GM21529 (cell line): ENCODE results near the gene SERHL2.
"Not testable (repeated sequence)": the region's sequence is repeated elsewhere in the genome, so short reads cannot be mapped to it uniquely, and the experiment has no call there.

ENCODE experiments used
- ATAC-seq: cut with Tn5 transposase; IDR thresholded peaks from one replicate; pipeline ENCODE4 v1.9.1; 2021; ENCODE audit not compliant: unreplicated experiment

The SERHL2 gene, protein sequence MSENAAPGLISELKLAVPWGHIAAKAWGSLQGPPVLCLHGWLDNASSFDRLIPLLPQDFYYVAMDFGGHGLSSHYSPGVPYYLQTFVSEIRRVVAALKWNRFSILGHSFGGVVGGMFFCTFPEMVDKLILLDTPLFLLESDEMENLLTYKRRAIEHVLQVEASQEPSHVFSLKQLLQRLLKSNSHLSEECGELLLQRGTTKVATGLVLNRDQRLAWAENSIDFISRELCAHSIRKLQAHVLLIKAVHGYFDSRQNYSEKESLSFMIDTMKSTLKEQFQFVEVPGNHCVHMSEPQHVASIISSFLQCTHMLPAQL

DNA sequence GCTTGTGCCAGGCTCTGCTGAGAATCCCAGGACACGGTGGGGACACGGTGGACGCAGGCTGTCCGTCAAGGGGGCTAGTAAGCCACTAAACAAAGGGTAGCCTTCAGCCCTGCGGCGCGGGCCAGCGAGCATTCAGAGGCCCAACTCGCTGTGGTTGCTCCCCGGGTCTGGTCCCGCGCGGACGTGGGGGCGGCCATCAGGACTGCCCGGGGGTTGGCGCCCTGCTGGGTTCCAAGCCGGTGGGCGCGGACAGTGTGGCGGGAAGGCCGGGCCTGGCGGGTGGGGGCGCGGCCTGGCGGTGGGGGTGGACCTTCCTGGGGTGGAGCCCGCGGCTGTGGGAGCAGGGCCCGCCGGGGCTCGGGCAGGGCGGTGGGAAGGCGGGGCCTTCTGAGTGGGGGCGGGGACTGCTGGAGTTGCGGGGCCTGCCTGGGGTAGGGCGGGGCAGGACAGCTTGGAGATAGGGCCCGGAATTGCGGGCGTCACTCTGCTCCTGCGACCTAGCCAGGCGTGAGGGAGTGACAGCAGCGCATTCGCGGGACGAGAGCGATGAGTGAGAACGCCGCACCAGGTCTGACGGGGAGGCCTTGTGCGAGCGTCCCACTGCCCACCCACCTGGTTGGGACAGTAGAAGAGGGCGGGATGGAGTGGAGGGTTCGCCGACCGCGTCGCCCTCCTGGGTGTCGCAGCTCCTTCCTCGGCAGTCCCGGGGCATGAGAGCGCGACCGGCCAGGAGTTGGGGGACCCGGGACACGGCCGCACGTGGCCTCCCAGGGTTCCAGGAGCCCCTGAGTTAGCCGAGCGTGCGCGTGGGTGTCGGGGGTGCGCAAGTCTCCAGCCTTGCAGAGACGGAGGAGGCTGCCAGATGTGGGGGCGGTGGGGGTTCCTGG lies at the start of gene SERHL2:
SERHL2 (plus strand) TSS at position 482 of the 887 bp plus-strand sequence; CDS start at position 547, 65 bp downstream.
- peak; percentile 71 for ATAC-seq

DNA sequence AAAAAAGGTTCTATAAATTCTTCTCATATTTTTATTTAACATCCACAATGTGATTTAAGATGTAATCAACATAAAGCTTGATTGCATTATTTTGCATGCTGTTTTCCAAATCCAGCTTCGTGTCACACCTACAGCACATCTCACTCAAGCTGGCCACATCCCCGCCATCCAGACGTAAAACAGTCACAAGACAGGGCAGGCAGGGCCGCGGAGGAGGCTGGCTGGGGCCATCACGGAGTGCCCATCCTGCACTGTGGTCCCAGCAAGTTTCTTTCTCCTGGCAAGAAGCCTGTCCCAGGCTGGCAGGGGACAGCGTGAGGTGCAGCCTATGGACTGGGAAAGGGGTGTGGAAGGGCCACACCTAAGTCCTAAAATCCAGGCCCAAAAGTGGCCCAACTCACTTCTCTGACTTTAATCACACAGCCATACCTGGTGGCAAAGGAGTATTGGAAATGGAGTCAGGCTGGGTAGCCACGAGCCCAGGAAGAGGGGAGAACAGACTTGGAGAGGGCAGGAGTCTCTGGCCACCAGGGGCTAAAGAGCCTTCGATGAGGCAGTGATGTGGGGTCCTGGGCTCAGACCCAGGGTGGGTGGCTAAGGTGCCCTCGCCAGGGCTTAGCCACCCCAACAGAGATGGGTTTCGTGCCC lies 45.3 kb upstream of the SERHL2 start:
- ATAC-seq = not testable (repeated sequence)

DNA sequence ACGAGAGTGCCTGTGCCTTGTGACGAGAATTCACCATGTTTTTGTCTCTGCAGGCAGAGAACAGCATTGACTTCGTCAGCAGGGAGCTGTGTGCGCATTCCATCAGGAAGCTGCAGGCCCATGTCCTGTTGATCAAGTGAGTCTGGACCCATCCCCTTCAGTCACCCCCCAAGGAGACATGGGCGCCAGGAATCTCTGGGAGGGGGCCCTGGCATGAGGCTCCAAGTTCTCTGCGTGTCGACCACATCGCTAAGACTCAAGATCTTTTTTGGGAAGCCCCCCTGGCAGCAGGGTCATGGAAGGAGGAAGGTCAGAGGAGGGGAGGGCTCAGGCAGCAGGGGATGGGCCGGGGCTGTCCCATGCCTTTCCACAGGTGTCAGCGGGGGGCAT lies 44.8 kb upstream of the SERHL2 start:
- ATAC-seq = not testable (repeated sequence)

DNA sequence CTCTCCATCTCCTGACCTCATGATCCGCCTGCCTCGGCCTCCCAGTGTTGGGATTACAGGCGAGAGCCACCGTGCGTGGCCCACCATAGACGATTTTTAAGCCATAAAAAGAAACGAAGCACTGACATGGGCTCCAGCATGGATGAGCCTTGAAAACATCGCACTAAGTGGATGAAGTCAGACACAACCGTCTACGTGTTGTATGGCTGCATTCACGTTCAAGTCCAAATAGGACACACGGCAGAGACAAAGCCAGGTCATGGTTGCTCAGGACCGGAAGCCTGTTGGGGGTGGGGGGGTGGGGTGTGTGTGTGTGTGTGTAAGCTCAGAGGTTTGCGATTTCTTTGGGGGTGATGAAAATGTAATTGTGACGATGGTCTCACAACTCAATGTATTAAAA lies 44.2 kb upstream of the SERHL2 start:
- ATAC-seq = no peak

DNA sequence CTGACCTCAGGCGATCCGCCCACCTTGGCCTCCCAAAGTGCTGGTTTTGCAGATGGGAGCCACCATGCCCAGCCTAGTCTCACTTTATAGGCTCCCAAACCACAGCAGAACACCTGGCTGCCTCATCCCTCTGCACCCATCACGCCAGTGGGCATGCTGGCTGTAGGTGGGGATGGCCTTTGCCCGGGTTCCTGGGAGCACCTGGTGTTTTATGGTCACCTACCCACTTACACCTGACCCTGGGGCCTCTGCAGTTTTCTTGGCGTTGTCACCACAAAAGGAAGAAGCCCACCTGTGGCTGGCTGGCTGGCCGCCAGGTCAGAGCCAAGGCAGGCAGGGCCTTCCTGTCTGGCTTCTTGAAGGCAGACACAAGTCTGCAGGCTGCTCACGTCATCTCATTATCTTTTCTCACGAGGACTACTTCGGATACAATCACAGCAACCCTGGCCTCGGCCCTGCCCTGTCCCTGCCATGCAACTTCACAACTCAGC lies 42.3 kb upstream of the SERHL2 start:
- ATAC-seq = no peak

DNA sequence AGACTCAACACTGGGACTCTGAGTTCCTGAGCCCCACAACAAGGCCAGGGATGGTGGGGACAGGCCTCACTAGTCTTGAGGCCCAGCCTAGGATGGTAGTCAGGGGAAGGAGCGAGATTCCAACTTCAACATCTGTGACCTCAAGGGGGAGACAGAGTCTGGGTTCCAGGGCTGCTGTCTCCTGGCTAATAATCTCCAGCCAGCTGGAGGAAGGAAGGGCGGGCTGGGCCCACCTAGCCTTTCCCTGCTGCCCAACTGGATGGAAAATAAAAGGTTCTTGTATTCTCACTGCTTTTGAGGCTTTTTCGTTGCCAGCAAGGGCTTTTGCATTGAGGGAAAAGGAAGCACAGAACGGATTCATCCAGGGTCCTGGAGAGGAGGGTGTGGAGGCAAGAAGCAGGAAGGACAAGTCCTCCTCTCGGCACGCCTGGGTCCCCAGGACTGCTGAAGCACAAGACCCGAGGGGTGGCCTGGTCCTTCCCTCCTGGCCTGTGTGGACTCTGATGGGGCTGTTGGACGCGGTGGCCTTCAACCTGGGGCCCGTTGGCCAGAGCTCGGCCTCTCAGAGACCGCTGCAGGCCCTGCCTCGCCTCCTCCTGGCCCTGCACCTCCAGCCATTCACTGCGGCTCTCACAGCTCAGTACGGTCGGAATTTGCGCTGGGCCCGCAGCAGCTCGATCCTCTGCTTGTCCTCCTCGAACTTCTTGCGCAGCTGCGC lies 41.3 kb upstream of the SERHL2 start:
- ATAC-seq = not testable (repeated sequence)

DNA sequence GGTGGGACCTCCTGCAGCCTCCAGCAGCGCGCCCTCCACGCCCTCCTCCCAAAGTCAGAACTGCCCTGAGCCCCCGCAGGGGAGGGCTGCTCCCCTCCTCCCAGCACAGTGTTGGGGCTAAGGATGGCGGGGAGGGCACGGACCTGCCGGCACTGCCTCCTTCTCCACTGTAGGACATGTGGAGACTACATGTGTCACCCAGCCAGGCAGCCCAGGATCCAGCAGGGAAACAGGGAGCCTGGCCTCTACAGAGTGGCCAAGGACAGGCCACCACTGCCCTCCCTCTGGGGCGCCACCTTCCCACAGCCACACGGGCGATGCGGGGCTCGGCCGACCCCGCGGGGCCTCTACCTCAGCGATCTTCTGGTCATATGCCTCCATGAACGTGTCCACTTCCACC lies 39.4 kb upstream of the SERHL2 start:
- ATAC-seq = not testable (repeated sequence)

DNA sequence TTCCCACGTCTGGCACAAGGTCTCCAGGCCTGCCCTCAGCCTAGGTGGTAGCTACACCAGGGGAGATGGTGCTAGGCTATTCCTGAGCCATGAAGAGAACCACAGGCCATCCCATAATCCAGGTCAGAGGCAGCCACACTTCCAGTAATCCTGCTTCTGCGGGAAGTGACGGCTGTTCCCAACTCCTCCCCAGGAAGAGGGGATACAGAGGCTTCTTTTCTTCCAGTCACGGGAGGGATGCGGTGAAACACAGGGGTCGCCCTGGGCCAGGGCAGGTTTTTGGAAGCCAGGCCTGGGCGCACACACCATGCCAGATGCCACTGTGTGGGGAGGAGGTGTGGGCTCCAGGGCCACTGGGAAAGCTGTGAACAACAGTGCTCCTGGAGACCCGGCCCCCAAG lies 38.5 kb upstream of the SERHL2 start:
- ATAC-seq = not testable (repeated sequence)

DNA sequence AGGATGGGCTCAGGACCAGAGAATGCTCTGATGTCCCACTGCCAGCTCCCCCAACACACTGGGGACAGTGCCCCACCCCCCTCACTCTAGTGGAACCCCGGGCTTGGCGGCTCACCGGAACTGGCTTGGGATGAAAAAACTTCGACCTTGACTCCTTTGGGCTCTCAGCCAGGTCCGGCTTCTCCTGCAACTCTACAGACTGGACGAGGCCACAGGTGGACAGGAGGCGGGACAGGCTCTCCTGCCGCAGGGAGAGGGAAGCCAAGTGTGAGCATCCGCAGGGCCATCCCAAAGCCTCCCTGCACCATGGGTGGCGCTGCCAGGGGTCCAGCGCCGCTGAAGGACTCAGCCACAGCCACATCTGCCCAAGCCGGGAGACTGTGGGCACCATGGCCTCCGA lies 37.9 kb upstream of the SERHL2 start:
- ATAC-seq = no peak

DNA sequence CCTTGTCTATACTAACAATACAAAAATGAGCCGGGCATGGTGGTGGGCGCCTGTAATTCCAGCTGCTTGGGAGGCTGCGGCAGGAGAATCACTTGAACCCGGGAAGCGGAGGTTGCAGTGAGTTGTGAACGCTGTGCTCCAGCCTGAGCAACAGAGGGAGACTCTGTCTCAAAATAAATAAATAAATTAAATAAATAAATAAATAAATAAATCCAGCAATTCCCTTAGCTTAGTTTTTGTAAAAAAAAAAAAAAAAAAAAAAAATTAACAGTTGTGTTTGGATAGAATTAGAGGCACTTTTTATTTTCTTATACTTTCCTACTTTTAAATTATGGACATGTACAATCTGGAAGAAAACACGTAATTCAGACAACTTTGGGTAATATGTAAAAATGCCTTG lies 36.7 kb upstream of the SERHL2 start:
- ATAC-seq = not testable (repeated sequence)

DNA sequence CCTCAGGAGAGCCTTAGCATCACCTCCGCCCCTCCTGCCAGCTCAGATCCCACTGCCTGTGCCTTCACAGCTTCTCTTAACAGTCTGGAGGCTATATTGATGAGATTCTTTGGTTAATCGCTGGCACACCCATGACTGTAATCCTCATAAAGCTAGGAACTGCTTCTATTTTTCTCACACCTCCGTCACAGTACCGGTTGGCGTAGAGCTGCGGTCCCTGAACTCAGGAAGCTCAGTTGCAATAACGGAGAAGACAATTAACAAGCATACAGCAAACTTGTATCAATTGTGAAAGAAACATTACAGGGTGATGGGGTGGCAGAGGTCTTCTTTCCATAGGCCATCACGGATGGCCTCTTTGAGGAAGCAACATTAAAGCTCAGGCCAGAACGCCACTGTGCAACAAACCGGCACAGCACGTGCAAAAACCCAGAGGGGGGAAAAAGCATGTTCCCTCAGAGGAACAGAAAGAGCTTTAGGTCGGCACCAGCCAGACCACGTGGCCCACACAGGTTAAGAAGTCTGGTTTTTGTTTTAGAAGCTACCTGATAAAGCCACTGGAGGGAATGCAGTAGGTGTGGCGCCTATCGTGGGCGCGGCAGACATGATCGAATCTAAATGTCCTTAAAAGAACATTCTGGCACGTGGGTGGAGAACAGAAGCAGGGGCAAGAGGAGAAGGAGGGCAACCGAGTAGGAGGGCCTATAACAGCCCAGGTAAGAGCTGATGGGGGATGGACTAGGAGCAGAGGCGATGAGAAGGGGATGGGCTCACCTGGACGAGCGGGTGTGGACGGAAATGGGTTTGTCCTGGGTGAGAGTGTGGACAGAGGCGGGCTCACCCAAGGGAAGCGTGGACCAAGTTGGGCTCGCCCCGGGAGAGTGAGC lies 34.9 kb upstream of the SERHL2 start:
- peak; percentile 20 for ATAC-seq

DNA sequence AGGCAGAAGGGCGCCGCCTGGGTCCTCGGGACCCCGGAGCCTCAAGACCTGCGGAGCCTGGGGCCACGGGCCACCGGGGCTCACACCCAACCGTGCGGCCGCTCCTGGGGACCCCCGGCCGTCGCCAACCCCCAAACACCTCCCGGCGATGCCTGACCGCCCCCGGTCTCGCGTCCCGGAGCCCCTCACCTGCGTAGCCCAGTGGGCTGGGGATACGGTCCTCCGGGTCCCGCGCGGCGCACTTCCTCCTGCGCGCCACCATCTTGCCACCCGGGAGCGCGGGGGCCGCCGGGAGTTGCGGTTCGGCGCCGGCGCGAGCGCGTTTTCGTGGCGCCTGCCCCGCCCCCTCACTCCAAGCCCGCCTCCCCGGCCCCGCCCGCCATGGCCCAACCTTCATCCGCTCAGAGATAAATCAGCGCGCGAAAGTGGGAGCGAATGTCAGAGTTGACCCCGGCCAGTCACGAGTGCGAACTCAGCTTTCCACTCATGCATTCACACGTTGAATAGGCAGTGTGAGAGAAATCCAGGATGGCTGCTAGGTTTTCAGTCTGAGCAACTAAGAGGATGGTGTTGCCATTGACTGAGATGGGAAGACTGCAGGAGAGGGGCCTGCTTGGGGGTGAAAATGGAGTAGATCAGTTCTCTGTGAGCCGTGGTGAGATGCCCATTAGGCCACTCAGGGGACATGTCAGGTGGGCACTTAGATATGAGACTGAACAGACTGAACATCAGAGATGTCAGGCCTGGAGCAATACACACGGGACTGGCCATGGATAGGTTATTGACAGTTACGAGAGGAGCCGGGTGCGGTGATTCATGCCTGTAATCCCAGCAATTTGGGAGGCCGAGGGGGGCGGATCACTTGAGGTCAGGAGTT lies 34.0 kb upstream of the SERHL2 start, which contains the start of gene RRP7A:
RRP7A (minus strand) TSS at position 272 of the 877 bp plus-strand sequence; CDS start at position 262, 10 bp downstream.
- ATAC-seq = peak; percentile 66

DNA sequence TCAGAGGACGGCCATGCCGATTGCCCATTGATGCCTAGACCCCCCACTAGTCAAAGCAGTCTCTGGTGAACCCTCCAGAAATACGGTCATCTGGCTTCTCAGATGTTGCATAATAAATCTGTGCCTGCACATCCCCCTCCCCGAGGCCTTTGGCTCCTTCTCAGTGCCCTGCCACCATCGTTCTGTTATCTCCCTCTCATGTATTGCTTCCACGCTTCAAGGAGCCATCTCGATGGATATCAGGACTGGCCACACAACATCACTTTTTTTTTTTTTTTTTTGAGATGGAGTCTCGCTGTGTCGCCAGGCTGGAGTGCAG lies 32.6 kb upstream of the SERHL2 start:
- no peak for ATAC-seq

DNA sequence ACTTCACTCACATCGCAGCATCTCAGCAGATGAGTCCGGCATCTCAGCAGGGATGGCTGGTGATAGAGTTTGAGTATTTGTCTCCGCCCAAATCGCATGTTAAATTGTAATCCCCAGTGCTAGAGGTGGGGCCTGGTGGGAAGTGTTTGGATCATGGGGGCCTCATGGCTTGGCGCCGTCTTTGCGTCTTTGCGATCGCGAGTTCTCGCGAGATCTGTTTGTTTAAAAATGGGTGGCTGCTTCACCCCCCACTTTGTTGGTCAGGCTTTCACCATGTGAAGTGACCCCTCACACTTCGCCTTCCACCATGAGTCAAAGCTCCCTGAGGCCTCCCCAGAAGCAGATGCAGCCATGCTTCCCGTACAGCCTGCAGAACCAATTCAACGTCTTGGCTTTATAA lies 31.2 kb upstream of the SERHL2 start:
- ATAC-seq = no peak

DNA sequence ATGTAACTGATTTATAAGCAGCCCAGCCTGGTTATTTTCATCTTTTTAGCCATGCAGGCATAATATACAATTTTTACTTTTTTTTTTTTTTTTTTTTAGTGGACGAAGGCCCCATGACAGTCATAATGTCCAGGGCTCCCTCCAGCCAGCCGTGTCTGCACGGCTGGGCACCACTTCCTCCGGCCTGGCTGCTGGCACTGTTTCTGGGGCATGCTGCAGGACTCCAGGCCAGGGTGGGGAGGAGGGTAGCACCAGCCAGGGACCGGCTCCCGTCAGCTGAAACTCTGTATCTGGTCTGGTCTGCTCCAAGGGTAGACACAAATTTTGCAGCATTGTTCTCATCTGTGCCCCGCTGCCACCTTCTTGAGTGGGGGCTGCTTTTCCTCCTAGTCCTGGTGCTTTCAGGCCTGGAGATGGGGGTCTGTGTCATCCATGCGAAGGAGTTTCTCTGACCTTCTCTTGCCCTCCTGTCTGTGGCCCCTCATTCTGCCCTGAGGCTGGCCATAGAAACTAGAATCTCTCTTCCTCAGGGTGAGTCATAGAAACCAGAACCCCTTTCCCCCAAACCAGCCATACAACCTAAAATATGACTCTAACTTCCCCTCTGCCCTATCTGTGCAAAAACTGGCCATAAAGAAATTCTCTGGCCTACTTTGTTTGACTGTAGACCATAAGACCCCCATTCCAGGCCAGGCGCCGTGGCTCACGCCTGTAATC lies 25.0 kb upstream of the SERHL2 start:
- ATAC-seq = peak; percentile 54

DNA sequence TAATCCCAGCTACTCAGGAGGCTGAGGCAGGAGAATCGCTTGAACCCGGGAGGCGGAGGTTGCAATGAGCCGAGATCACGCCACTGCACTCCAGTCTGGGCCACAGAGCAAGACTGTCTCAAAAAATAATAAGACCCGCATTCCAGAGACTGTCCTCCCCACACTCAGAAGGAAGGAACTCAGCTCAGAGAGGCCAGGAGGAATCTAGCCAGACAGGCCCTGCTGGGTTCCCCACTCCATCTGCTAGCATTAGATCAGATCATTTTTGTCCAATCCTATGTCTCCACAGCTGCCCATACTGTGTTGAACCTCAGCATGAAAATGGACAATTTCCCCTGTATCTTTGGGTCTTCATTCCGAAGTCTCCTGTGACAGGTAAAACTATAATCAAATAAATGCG lies 24.3 kb upstream of the SERHL2 start:
- ATAC-seq = peak; percentile 6

DNA sequence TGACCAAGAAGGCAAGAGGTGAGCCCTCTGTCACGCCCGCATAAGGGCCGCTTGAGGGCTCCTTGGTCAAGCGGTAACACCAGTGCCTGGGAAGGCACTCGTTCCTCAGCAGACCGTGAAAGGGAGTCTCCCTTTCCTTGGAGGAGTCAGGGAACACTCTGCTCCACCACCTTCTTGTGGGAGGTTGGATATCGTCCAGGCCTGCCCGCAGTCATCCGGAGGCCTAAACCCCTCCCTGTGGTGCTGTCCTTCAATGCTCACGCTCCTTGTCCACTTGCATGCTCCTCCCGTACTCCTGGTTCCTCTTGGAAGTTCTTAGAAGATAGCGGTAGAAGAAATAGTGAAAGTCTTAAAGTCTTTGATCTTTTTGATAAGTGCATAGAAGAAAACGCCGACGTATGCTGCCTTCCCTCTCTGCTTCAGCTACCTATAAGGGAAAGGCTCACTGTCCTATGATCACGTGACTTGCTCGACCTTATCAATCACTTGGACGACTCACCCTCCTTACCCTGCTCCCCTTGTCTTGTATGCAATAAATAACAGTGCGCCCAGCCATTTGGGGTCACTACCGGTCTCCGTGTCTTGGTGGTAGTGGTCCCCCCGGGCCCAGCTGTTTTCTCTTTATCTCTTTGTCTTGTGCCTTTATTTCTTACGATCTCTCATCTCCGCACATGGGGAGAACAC lies 22.2 kb upstream of the SERHL2 start:
- ATAC-seq = not testable (repeated sequence)

DNA sequence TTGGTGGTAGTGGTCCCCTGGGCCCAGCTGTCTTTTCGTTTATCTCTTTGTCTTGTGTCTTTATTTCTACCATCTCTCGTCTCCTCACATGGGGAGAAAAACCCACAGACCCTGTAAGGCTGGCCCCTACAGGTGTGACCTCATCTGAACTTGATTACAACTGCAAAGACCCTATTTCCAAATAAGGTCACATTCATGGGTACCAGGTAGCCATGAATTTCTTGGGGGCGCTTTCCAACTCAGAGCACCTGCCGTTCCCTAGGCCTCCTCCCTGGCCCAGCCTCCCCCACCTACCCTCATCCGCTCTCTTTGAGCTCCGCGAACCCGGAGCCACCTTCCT lies 20.1 kb upstream of the SERHL2 start:
- no peak for ATAC-seq
